H9 (cell line): Measurements from ENCODE around the gene DPYD. TPM values are rescaled to one million over a fixed set of nuclear protein-coding genes. Genes with fewer than 3 reads are reported as not detected.

Source experiments
- DNase-seq: peaks from one replicate; pipeline ENCODE4 v3.0.0-alpha.2; 2017
- H2AFZ ChIP-seq: one replicate; pipeline ENCODE4 v1.6.1; 2013; ENCODE audit warnings: mild to moderate bottlenecking, low read length, control low read depth, moderate library complexity
- H2AK5ac ChIP-seq: 2 replicates; pipeline ENCODE4 v1.6.1; 2013; ENCODE audit warnings: low read length, control low read depth, mixed read lengths; ENCODE audit not compliant: insufficient read length
- H2BK120ac ChIP-seq: one replicate; pipeline ENCODE4 v1.6.1; 2013; ENCODE audit warnings: low read depth, mild to moderate bottlenecking, low read length, control low read depth, inconsistent platforms; ENCODE audit not compliant: poor library complexity, severe bottlenecking
- H2BK12ac ChIP-seq: 2 replicates; pipeline ENCODE4 v1.6.1; 2013; ENCODE audit warnings: low read length, control low read depth, mixed read lengths, low read depth; ENCODE audit not compliant: insufficient read length
- H2BK15ac ChIP-seq: 2 replicates; pipeline ENCODE4 v1.6.1; 2013; ENCODE audit warnings: low read depth, low read length, control low read depth
- H2BK20ac ChIP-seq: one replicate; pipeline ENCODE4 v1.6.1; 2013; ENCODE audit warnings: low read depth, mild to moderate bottlenecking, low read length, control low read depth, inconsistent platforms; ENCODE audit not compliant: poor library complexity, severe bottlenecking
- H2BK5ac ChIP-seq: 2 replicates; pipeline ENCODE4 v1.6.1; 2013; ENCODE audit warnings: low read length, control low read depth, mixed read lengths; ENCODE audit not compliant: insufficient read length
- H3K14ac ChIP-seq: 2 replicates; pipeline ENCODE4 v1.6.1; 2013; ENCODE audit warnings: low read length, control low read depth; ENCODE audit not compliant: insufficient read depth
- H3K18ac ChIP-seq: 2 replicates; pipeline ENCODE4 v1.6.1; 2013; ENCODE audit warnings: low read depth, mild to moderate bottlenecking, mixed read lengths, low read length, control low read depth; ENCODE audit not compliant: insufficient read length
- H3K23ac ChIP-seq: 2 replicates; pipeline ENCODE4 v1.6.1; 2013; ENCODE audit warnings: low read length, control low read depth, mixed read lengths, low read depth; ENCODE audit not compliant: insufficient read length
- H3K23me2 ChIP-seq: 2 replicates; pipeline ENCODE4 v1.6.1; 2013; ENCODE audit warnings: low read depth, mild to moderate bottlenecking, mixed read lengths, low read length, control low read depth; ENCODE audit not compliant: insufficient read length, poor library complexity, severe bottlenecking
- H3K27ac ChIP-seq: 2 replicates; pipeline ENCODE4 v1.5.1; 2013; ENCODE audit warnings: low read length, control low read depth, mixed read lengths, low read depth; ENCODE audit not compliant: insufficient read length
- H3K27me3 ChIP-seq: 2 replicates; pipeline ENCODE4 v1.6.1; 2013; ENCODE audit warnings: low read length, control low read depth, inconsistent platforms; ENCODE audit not compliant: insufficient read depth
- H3K4ac ChIP-seq: 2 replicates; pipeline ENCODE4 v1.6.1; 2013; ENCODE audit warnings: low read depth, mild to moderate bottlenecking, control low read depth, inconsistent platforms, low read length, moderate library complexity
- H3K4me1 ChIP-seq: 2 replicates; pipeline ENCODE4 v1.6.1; 2013; ENCODE audit warnings: low read length, control low read depth, inconsistent platforms; ENCODE audit not compliant: insufficient read depth
- H3K4me2 ChIP-seq: 2 replicates; pipeline ENCODE4 v1.6.1; 2013; ENCODE audit warnings: low read length, control low read depth, mixed read lengths; ENCODE audit not compliant: insufficient read length, insufficient read depth
- H3K56ac ChIP-seq: 2 replicates; pipeline ENCODE4 v1.6.1; 2013; ENCODE audit warnings: low read depth, mild to moderate bottlenecking, mixed read lengths, low read length, control low read depth; ENCODE audit not compliant: insufficient read length
- H3K79me1 ChIP-seq: 2 replicates; pipeline ENCODE4 v1.6.1; 2013; ENCODE audit warnings: low read depth, mild to moderate bottlenecking, moderate library complexity, low read length, control low read depth, inconsistent platforms; ENCODE audit not compliant: insufficient read depth, poor library complexity, severe bottlenecking
- H3K79me2 ChIP-seq: 2 replicates; pipeline ENCODE4 v1.6.1; 2013; ENCODE audit warnings: low read length, control low read depth, inconsistent platforms; ENCODE audit not compliant: insufficient read depth
- H3K9ac ChIP-seq: 2 replicates; pipeline ENCODE4 v1.6.1; 2013; ENCODE audit warnings: low read length, control low read depth, mixed read lengths; ENCODE audit not compliant: insufficient read length; ENCODE audit errors: extremely low read depth
- H3K9me3 ChIP-seq: one replicate; pipeline ENCODE4 v1.6.1; 2013; ENCODE audit warnings: low read depth, low read length, inconsistent platforms; ENCODE audit not compliant: control insufficient read depth
- H3T11ph ChIP-seq: one replicate; pipeline ENCODE4 v1.6.1; 2013; ENCODE audit warnings: mild to moderate bottlenecking, low read length, control low read depth, inconsistent platforms
- H4K20me1 ChIP-seq: one replicate; pipeline ENCODE4 v1.6.1; 2013; ENCODE audit not compliant: control insufficient read depth, insufficient read length, insufficient read depth
- H4K5ac ChIP-seq: 2 replicates; pipeline ENCODE4 v1.6.1; 2013; ENCODE audit warnings: low read depth, mild to moderate bottlenecking, mixed read lengths, low read length, control low read depth; ENCODE audit not compliant: insufficient read length
- H4K8ac ChIP-seq: replicated peaks from 2 replicates; pipeline ENCODE4 v1.6.1; 2013; ENCODE audit warnings: low read length, control low read depth, mixed read lengths, low read depth; ENCODE audit not compliant: insufficient read length
- H4K91ac ChIP-seq: 2 replicates; pipeline ENCODE4 v1.6.1; 2013; ENCODE audit warnings: low read depth, mild to moderate bottlenecking, moderate library complexity, mixed read lengths, low read length, control low read depth; ENCODE audit not compliant: insufficient read length
- H3K27ac Mint-ChIP-seq, 3 experiments: 2 replicates in 2 of 3; 3 replicates in 1 of 3; pipeline ENCODE4 v1.8.0; 2020 to 2021; ENCODE audit warnings: mixed read lengths in 3 of 3, mild to moderate bottlenecking in 1 of 3, moderate library complexity in 1 of 3
- H3K27me3 Mint-ChIP-seq: 2 replicates; pipeline ENCODE4 v1.8.0; 2021; ENCODE audit warnings: low read depth, mild to moderate bottlenecking, moderate library complexity, mixed read lengths
- H3K36me3 Mint-ChIP-seq, 3 experiments: 2 replicates in 2 of 3; 3 replicates in 1 of 3; pipeline ENCODE4 v1.8.0; 2020 to 2021; ENCODE audit warnings: low read depth in 3 of 3, mixed read lengths in 3 of 3; ENCODE audit not compliant: insufficient read depth in 1 of 3
- H3K4me1 Mint-ChIP-seq, 2 experiments: 2 replicates each; pipeline ENCODE4 v1.8.0; 2020; ENCODE audit warnings: mixed read lengths in 2 of 2
- H3K4me3 Mint-ChIP-seq, 2 experiments: 2 replicates in 1 of 2; 3 replicates in 1 of 2; pipeline ENCODE4 v1.8.0; 2020 to 2021; ENCODE audit warnings: mild to moderate bottlenecking in 2 of 2, mixed read lengths in 2 of 2, moderate library complexity in 1 of 2
- H3K9me3 Mint-ChIP-seq, 2 experiments: 2 replicates in 1 of 2; 3 replicates in 1 of 2; pipeline ENCODE4 v1.8.0; 2020; ENCODE audit warnings: mild to moderate bottlenecking in 2 of 2, mixed read lengths in 2 of 2, moderate library complexity in 1 of 2
- WGBS: extraction: QIAGEN DNeasy Blood & Tissue Kit; methylation state at CpG from one replicate; pipeline ENCODE4 v1.1.7; 2013; ENCODE audit warnings: missing lambda C conversion rate, low lambda C conversion rate, mixed read lengths; ENCODE audit not compliant: insufficient read length; ENCODE audit errors: extremely low coverage; 5-methylcytosine and 5-hydroxymethylcytosine counted together
- total RNA-seq: library from RNA; stranded (reverse); gene quantifications from 2 replicates; pipeline ENCODE4 v1.2.1, GENCODE V29; 2021
- TF ChIP-seq, protein P1 (sequence below): fragments of 200-600 bp; sonication (generic); conservative IDR thresholded peaks from 3 replicates; pipeline ENCODE4 v1.8.0; 2021; ENCODE audit warnings: antibody characterized with exemption, mild to moderate bottlenecking

Gene DPYD
- total RNA-seq, 1 experiment from 2014 or later, result 0.37 TPM

DNA sequence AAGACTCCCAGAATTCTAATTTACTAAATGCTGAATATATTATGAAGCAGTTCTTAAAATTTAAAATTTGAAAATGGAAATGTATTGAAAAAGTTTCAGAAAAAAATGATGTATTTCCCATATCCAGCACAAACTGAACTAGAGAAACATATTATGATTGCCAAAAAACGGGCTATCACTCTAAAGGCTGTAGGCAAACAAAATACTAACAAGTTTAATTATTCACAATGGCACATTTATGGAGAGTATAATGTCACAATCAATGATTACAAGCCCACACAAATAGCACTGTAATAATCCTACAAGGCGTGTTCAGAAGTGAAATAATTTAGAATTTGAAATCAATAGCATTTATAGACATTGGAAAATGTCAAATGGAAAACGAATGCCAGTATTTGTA lies 667.9 kb downstream of the DPYD start:
- no peak overlapping the region for H4K5ac ChIP-seq
- H3K56ac ChIP-seq, result no peak overlapping the region
- TF ChIP-seq, protein P1, sequence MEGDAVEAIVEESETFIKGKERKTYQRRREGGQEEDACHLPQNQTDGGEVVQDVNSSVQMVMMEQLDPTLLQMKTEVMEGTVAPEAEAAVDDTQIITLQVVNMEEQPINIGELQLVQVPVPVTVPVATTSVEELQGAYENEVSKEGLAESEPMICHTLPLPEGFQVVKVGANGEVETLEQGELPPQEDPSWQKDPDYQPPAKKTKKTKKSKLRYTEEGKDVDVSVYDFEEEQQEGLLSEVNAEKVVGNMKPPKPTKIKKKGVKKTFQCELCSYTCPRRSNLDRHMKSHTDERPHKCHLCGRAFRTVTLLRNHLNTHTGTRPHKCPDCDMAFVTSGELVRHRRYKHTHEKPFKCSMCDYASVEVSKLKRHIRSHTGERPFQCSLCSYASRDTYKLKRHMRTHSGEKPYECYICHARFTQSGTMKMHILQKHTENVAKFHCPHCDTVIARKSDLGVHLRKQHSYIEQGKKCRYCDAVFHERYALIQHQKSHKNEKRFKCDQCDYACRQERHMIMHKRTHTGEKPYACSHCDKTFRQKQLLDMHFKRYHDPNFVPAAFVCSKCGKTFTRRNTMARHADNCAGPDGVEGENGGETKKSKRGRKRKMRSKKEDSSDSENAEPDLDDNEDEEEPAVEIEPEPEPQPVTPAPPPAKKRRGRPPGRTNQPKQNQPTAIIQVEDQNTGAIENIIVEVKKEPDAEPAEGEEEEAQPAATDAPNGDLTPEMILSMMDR, result no peak
- DNase-seq, result no peak
- Mint-ChIP-seq H3K27ac (no peak overlapping the region), H3K4me1 (no peaks in the 10 kb centered on the region), H3K9me3 (peaks cover 4% of the 10 kb centered on the region in 2 experiments; a peak in 2 of 5 replicates), H3K4me3 (no peak overlapping the region), H3K36me3 (peaks cover 0 to 4% (median 3%) of the 10 kb centered on the region in 3 experiments; a peak in 2 of 7 replicates), H3K27me3 (no peaks in the 10 kb centered on the region)
- H3K4me1 ChIP-seq, result no peaks in the 10 kb centered on the region
- H4K91ac ChIP-seq, result no peak overlapping the region
- no peak overlapping the region for H3K14ac ChIP-seq
- no peaks in the 10 kb centered on the region for H3K23me2 ChIP-seq
- H3K79me2 ChIP-seq, result no peaks in the 10 kb centered on the region
- H2BK20ac ChIP-seq, result no peak overlapping the region
- no peak overlapping the region for H2BK5ac ChIP-seq
- H2AK5ac ChIP-seq, result no peak overlapping the region
- no peak overlapping the region for H2BK120ac ChIP-seq
- H3T11ph ChIP-seq, result no peak overlapping the region
- no peak overlapping the region for H2BK15ac ChIP-seq
- WGBS, result no CpG with 5 or more reads among the region's 3 CpGs
- H4K8ac ChIP-seq, result no peak overlapping the region
- H4K20me1 ChIP-seq, result no peaks in the 10 kb centered on the region
- no peak overlapping the region for H3K27ac ChIP-seq
- H3K9me3 ChIP-seq, result no peaks in the 10 kb centered on the region
- H3K23ac ChIP-seq, result no peak overlapping the region
- H2AFZ ChIP-seq, result no peak overlapping the region
- H3K18ac ChIP-seq, result no peak overlapping the region
- H3K79me1 ChIP-seq, result no peaks in the 10 kb centered on the region
- H3K4ac ChIP-seq, result no peak overlapping the region
- H3K9ac ChIP-seq, result no peak overlapping the region
- H2BK12ac ChIP-seq, result no peak overlapping the region
- no peak overlapping the region for H3K4me2 ChIP-seq
- H3K27me3 ChIP-seq, result no peaks in the 10 kb centered on the region
